MM.1S (cell line): ENCODE results near the gene EPN1.

Experiments used
- EZH2phosphoT487 ChIP-seq: fragments of 300-600 bp; sonication (generic); IDR thresholded peaks from 2 replicates; pipeline ENCODE4 v1.6.1; 2018; ENCODE audit warnings: antibody characterized with exemption, low read length
- TF ChIP-seq, protein P1 (sequence below): fragments of 300-600 bp; sonication (generic); IDR thresholded peaks from 2 replicates; pipeline ENCODE4 v1.5.1; 2016; ENCODE audit warnings: antibody characterized with exemption, low read length, mixed read lengths

DNA sequence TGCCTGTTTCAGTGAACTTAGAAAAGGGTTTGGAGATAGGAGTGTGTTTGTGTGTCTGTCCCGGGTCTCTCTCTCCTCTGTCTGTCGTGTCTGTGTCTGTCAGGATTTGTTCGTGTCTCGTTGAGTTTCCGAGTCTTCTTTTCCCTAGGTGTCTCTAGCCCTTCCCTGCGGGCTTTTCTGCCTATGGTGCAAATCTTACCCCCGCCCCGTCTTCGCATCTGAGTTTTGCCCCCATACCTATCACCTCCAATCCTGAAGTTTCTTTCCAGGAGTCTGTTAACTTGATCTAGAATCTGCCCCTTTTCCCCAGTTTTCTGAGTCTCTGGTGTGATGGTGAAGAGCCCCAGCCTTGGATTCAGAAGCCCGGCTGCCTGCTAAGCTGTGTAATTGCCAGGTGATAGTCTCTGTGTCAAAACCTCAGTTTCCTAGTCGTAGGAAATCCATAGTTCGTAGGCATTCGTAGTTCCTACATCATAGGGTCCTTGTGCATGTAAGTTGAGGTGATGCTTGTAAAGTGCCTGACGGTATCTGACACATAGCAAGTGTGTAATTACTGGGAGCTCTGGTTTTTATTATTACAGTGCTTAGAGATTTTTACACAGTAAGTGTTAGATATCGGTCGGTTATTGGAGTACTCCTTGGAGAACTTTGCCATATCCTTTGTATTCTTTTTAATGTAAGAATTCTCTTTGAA, 782 bp downstream of the EPN1 start:
- TF ChIP-seq, protein P1, sequence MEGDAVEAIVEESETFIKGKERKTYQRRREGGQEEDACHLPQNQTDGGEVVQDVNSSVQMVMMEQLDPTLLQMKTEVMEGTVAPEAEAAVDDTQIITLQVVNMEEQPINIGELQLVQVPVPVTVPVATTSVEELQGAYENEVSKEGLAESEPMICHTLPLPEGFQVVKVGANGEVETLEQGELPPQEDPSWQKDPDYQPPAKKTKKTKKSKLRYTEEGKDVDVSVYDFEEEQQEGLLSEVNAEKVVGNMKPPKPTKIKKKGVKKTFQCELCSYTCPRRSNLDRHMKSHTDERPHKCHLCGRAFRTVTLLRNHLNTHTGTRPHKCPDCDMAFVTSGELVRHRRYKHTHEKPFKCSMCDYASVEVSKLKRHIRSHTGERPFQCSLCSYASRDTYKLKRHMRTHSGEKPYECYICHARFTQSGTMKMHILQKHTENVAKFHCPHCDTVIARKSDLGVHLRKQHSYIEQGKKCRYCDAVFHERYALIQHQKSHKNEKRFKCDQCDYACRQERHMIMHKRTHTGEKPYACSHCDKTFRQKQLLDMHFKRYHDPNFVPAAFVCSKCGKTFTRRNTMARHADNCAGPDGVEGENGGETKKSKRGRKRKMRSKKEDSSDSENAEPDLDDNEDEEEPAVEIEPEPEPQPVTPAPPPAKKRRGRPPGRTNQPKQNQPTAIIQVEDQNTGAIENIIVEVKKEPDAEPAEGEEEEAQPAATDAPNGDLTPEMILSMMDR = no peak
- no peak for TF ChIP-seq EZH2phosphoT487
